GM23338 (cell line): ENCODE measurements around the gene ZMAT5. TPM values are rescaled to one million over a fixed set of nuclear protein-coding genes. Genes with fewer than 3 reads are reported as not detected.
A peak's percentile ranks its signal among the peaks of the same experiment; 100 is the strongest.

ENCODE experiments used
- ATAC-seq: fragments of 200-7000 bp; cut with Tn5 transposase; 3 replicates; pipeline ENCODE4 v1.9.1; 2020
- DNase-seq: peaks from one replicate; pipeline ENCODE4 v3.0.0-alpha.2; 2015; ENCODE audit warnings: low spot score
- H2AFZ ChIP-seq: fragments of 200-600 bp; sonication (generic); 2 replicates; pipeline ENCODE4 v1.8.0; 2016; ENCODE audit warnings: antibody characterized with exemption, mild to moderate bottlenecking, moderate library complexity
- H3F3A ChIP-seq: fragments of 200-600 bp; sonication (generic); replicated peaks from 2 replicates; pipeline ENCODE4 v1.8.0; 2017; ENCODE audit warnings: antibody characterized with exemption, mixed run types, low read depth
- H3K27ac ChIP-seq: fragments of 200-600 bp; sonication (generic); 2 replicates; pipeline ENCODE4 v1.6.1; 2016; ENCODE audit warnings: low read depth
- H3K27me3 ChIP-seq: fragments of 200-600 bp; sonication (generic); 2 replicates; pipeline ENCODE4 v1.8.0; 2016; ENCODE audit warnings: mild to moderate bottlenecking, mixed run types, moderate library complexity; ENCODE audit not compliant: insufficient read depth
- H3K36me3 ChIP-seq: fragments of 200-600 bp; sonication (generic); 2 replicates; pipeline ENCODE4 v1.8.0; 2016; ENCODE audit warnings: mild to moderate bottlenecking; ENCODE audit not compliant: insufficient read depth
- H3K4me1 ChIP-seq: fragments of 200-600 bp; sonication (generic); 2 replicates; pipeline ENCODE4 v1.8.0; 2016; ENCODE audit warnings: mild to moderate bottlenecking, moderate library complexity; ENCODE audit not compliant: insufficient read depth
- H3K4me2 ChIP-seq: fragments of 200-600 bp; sonication (generic); 2 replicates; pipeline ENCODE4 v1.7.1; 2017; ENCODE audit warnings: mixed run types
- H3K4me3 ChIP-seq: fragments of 200-600 bp; sonication (generic); 2 replicates; pipeline ENCODE4 v1.6.1; 2016; ENCODE audit warnings: mixed run types
- H3K79me2 ChIP-seq: fragments of 200-600 bp; sonication (generic); replicated peaks from 2 replicates; pipeline ENCODE4 v1.8.0; 2017; ENCODE audit warnings: mild to moderate bottlenecking; ENCODE audit not compliant: insufficient read depth
- H3K9me2 ChIP-seq: fragments of 200-600 bp; sonication (generic); 2 replicates; pipeline ENCODE4 v1.8.0; 2017; ENCODE audit not compliant: insufficient read depth
- H4K20me1 ChIP-seq: fragments of 200-600 bp; sonication (generic); replicated peaks from 2 replicates; pipeline ENCODE4 v1.8.0; 2017; ENCODE audit warnings: mild to moderate bottlenecking; ENCODE audit not compliant: insufficient read depth
- H3K27ac Mint-ChIP-seq: 2 replicates; pipeline ENCODE4 v1.8.0; 2020; ENCODE audit warnings: inconsistent platforms, mild to moderate bottlenecking, moderate library complexity, mixed read lengths
- H3K27me3 Mint-ChIP-seq: 3 replicates; pipeline ENCODE4 v1.8.0; 2022; ENCODE audit warnings: low read depth, mild to moderate bottlenecking, moderate library complexity, mixed read lengths, inconsistent platforms; ENCODE audit not compliant: insufficient read depth, poor library complexity
- H3K36me3 Mint-ChIP-seq: 3 replicates; pipeline ENCODE4 v1.8.0; 2021; ENCODE audit warnings: low read depth, mild to moderate bottlenecking, inconsistent platforms, moderate library complexity, mixed read lengths
- H3K4me1 Mint-ChIP-seq: 3 replicates; pipeline ENCODE4 v1.8.0; 2020; ENCODE audit warnings: mild to moderate bottlenecking, inconsistent platforms, mixed read lengths
- H3K4me3 Mint-ChIP-seq: 3 replicates; pipeline ENCODE4 v1.8.0; 2021; ENCODE audit warnings: moderate library complexity, mild to moderate bottlenecking, inconsistent platforms, mixed read lengths
- H3K9me3 Mint-ChIP-seq: 3 replicates; pipeline ENCODE4 v1.8.0; 2020; ENCODE audit warnings: moderate library complexity, mild to moderate bottlenecking, inconsistent platforms, mixed read lengths
- STAT1 ChIP-seq: IDR thresholded peaks from one replicate; pipeline ENCODE4 v1.6.1; 2016; ENCODE audit warnings: antibody characterized with exemption; ENCODE audit not compliant: unreplicated experiment
- ZNF114 ChIP-seq: fragments of 250-450 bp; sonication (Bioruptor Pico); IDR thresholded peaks from 2 replicates; pipeline ENCODE4 v1.5.0; 2020; ENCODE audit warnings: mild to moderate bottlenecking, moderate library complexity
- ZNF331 ChIP-seq: fragments of 250-450 bp; sonication (Bioruptor Pico); IDR thresholded peaks from 2 replicates; pipeline ENCODE4 v1.5.0; 2020; ENCODE audit warnings: low read depth, mild to moderate bottlenecking, moderate library complexity
- polyA plus RNA-seq: library from polyadenylated mRNA; unstranded; fragments of >200 nt; fragmentation: Nextera tagmentation; extraction: Ambion mirVana; gene quantifications from 2 replicates; pipeline ENCODE4 v1.2.1, GENCODE V29; 2016
- total RNA-seq: library from RNA; depleted of rRNA; stranded (reverse); fragments of >200 nt; shearing (Covaris generic); gene quantifications from 2 replicates; pipeline ENCODE4 v1.2.3, GENCODE V29; 2014
- TF ChIP-seq, protein P1 (sequence below): IDR thresholded peaks from 2 replicates; pipeline ENCODE4 v1.6.1; 2016; ENCODE audit warnings: antibody characterized with exemption
- TF ChIP-seq, protein P2 (sequence below): fragments of 250-450 bp; sonication (Bioruptor Pico); IDR thresholded peaks from 2 replicates; pipeline ENCODE4 v1.5.0; 2020; ENCODE audit warnings: mild to moderate bottlenecking, moderate library complexity
- TF ChIP-seq, protein P3 (sequence below), 2 experiments: fragments of 200-600 bp in 1 of 2; sonication (generic) in 1 of 2; conservative IDR thresholded peaks; 2 replicates each; pipeline versions ENCODE4 v1.5.1 to v1.6.1; 2016 to 2017; ENCODE audit warnings: antibody characterized with exemption in 2 of 2, low read depth in 2 of 2, mild to moderate bottlenecking in 2 of 2, moderate library complexity in 1 of 2

ZMAT5 gene
- total and polyA plus RNA-seq, 2 experiments from 2014 or later: 14.6 to 25.4 TPM

- H3K79me2 ChIP-seq: no peaks in the 10 kb centered on the region
- no peak overlapping the region for H2AFZ ChIP-seq
- no peak overlapping the region for H3K27ac ChIP-seq
- no peaks in the 10 kb centered on the region; the same call in 1 of the 3 replicates for H3K4me1 Mint-ChIP-seq
- TF ChIP-seq, protein P1, sequence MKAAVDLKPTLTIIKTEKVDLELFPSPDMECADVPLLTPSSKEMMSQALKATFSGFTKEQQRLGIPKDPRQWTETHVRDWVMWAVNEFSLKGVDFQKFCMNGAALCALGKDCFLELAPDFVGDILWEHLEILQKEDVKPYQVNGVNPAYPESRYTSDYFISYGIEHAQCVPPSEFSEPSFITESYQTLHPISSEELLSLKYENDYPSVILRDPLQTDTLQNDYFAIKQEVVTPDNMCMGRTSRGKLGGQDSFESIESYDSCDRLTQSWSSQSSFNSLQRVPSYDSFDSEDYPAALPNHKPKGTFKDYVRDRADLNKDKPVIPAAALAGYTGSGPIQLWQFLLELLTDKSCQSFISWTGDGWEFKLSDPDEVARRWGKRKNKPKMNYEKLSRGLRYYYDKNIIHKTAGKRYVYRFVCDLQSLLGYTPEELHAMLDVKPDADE: no peak
- TF ChIP-seq, protein P2, sequence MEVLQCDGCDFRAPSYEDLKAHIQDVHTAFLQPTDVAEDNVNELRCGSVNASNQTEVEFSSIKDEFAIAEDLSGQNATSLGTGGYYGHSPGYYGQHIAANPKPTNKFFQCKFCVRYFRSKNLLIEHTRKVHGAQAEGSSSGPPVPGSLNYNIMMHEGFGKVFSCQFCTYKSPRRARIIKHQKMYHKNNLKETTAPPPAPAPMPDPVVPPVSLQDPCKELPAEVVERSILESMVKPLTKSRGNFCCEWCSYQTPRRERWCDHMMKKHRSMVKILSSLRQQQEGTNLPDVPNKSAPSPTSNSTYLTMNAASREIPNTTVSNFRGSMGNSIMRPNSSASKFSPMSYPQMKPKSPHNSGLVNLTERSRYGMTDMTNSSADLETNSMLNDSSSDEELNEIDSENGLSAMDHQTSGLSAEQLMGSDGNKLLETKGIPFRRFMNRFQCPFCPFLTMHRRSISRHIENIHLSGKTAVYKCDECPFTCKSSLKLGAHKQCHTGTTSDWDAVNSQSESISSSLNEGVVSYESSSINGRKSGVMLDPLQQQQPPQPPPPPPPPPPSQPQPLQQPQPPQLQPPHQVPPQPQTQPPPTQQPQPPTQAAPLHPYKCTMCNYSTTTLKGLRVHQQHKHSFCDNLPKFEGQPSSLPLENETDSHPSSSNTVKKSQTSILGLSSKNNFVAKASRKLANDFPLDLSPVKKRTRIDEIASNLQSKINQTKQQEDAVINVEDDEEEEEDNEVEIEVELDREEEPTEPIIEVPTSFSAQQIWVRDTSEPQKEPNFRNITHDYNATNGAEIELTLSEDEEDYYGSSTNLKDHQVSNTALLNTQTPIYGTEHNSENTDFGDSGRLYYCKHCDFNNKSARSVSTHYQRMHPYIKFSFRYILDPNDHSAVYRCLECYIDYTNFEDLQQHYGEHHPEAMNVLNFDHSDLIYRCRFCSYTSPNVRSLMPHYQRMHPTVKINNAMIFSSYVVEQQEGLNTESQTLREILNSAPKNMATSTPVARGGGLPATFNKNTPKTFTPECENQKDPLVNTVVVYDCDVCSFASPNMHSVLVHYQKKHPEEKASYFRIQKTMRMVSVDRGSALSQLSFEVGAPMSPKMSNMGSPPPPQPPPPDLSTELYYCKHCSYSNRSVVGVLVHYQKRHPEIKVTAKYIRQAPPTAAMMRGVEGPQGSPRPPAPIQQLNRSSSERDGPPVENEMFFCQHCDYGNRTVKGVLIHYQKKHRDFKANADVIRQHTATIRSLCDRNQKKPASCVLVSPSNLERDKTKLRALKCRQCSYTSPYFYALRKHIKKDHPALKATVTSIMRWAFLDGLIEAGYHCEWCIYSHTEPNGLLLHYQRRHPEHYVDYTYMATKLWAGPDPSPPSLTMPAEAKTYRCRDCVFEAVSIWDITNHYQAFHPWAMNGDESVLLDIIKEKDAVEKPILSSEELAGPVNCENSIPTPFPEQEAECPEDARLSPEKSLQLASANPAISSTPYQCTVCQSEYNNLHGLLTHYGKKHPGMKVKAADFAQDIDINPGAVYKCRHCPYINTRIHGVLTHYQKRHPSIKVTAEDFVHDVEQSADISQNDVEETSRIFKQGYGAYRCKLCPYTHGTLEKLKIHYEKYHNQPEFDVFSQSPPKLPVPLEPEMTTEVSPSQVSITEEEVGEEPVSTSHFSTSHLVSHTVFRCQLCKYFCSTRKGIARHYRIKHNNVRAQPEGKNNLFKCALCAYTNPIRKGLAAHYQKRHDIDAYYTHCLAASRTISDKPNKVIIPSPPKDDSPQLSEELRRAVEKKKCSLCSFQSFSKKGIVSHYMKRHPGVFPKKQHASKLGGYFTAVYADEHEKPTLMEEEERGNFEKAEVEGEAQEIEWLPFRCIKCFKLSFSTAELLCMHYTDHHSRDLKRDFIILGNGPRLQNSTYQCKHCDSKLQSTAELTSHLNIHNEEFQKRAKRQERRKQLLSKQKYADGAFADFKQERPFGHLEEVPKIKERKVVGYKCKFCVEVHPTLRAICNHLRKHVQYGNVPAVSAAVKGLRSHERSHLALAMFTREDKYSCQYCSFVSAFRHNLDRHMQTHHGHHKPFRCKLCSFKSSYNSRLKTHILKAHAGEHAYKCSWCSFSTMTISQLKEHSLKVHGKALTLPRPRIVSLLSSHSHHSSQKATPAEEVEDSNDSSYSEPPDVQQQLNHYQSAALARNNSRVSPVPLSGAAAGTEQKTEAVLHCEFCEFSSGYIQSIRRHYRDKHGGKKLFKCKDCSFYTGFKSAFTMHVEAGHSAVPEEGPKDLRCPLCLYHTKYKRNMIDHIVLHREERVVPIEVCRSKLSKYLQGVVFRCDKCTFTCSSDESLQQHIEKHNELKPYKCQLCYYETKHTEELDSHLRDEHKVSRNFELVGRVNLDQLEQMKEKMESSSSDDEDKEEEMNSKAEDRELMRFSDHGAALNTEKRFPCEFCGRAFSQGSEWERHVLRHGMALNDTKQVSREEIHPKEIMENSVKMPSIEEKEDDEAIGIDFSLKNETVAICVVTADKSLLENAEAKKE: no peak
- H3K4me2 ChIP-seq: no peak overlapping the region
- H3K36me3 Mint-ChIP-seq: peaks cover 42% of the 10 kb centered on the region
- no peaks in the 10 kb centered on the region for H3K9me3 Mint-ChIP-seq
- no peaks in the 10 kb centered on the region for H3K9me2 ChIP-seq
- ATAC-seq: no peak
- peaks cover 1% of the 10 kb centered on the region for H3K27me3 Mint-ChIP-seq
- no peaks in the 10 kb centered on the region for H3F3A ChIP-seq
- H3K36me3 ChIP-seq: peaks cover 11% of the 10 kb centered on the region
- no peaks in the 10 kb centered on the region for H3K27me3 ChIP-seq
- H3K4me3 ChIP-seq: no peak overlapping the region
- no peak for DNase-seq
- H3K4me1 ChIP-seq: no peaks in the 10 kb centered on the region
- no peak overlapping the region for H3K27ac Mint-ChIP-seq
- H3K4me3 Mint-ChIP-seq: no peak overlapping the region
- H4K20me1 ChIP-seq: no peaks in the 10 kb centered on the region
Observed at GRCh38 chr22:29814003-29814402, 47.2 kb upstream of the ZMAT5 start.

DNA sequence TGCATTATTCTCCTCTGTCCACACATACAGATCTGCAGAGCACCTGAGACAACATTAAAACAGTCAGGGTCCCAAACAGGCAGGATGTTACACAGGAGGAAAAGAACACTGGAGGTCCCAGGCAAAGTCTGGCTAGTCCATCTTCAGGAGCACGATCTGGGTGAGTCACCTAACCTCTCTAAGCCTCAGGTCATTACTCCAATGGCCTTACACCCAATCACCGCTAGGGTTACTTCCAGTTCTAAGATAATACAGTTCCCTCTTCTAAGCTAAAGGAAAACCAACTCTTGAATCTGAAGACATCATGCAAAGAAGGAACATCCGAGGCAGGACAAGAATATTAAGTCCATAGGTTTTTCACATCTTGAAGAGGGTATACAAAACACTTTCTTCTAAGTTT, 46.8 kb upstream of the ZMAT5 start:
- H3K4me1 Mint-ChIP-seq: no peaks in the 10 kb centered on the region; the same call in 1 of the 3 replicates
- no peaks in the 10 kb centered on the region for H3K27me3 ChIP-seq
- peak; percentile 39 for DNase-seq
- H3K4me3 ChIP-seq: no peak overlapping the region
- H3K9me3 Mint-ChIP-seq: no peaks in the 10 kb centered on the region
- H3K9me2 ChIP-seq: no peaks in the 10 kb centered on the region
- H3K27me3 Mint-ChIP-seq: peaks cover 1% of the 10 kb centered on the region
- peaks cover 11% of the 10 kb centered on the region for H3K36me3 ChIP-seq
- H3K27ac ChIP-seq: no peak overlapping the region
- no peaks in the 10 kb centered on the region for H3K79me2 ChIP-seq
- H2AFZ ChIP-seq: no peak overlapping the region
- no peaks in the 10 kb centered on the region for H3F3A ChIP-seq
- H4K20me1 ChIP-seq: no peaks in the 10 kb centered on the region
- no peak for TF ChIP-seq STAT1
- TF ChIP-seq ZNF331: no peak
- no peak for TF ChIP-seq ZNF114
- TF ChIP-seq, protein P3, sequence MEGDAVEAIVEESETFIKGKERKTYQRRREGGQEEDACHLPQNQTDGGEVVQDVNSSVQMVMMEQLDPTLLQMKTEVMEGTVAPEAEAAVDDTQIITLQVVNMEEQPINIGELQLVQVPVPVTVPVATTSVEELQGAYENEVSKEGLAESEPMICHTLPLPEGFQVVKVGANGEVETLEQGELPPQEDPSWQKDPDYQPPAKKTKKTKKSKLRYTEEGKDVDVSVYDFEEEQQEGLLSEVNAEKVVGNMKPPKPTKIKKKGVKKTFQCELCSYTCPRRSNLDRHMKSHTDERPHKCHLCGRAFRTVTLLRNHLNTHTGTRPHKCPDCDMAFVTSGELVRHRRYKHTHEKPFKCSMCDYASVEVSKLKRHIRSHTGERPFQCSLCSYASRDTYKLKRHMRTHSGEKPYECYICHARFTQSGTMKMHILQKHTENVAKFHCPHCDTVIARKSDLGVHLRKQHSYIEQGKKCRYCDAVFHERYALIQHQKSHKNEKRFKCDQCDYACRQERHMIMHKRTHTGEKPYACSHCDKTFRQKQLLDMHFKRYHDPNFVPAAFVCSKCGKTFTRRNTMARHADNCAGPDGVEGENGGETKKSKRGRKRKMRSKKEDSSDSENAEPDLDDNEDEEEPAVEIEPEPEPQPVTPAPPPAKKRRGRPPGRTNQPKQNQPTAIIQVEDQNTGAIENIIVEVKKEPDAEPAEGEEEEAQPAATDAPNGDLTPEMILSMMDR (conservative IDR thresholded peaks at IDR 0.05; ENCODE audit: low read depth in 2 of 2): peak; percentile 19 to 42; a peak in 3 of 4 replicates
- peak; percentile 79 for ATAC-seq
- H3K4me2 ChIP-seq: no peak overlapping the region
- no peak overlapping the region for H3K27ac Mint-ChIP-seq
- H3K36me3 Mint-ChIP-seq: peaks cover 42% of the 10 kb centered on the region
- no peaks in the 10 kb centered on the region for H3K4me1 ChIP-seq
- no peak overlapping the region for H3K4me3 Mint-ChIP-seq
